Activated T-cell treated with anti-CD3 and anti-CD28 coated beads, Interleukin-2, amount 50 U/mL, for 72 hours (primary cell): ENCODE measurements around the gene TJP1. TPM values are rescaled to one million over a fixed set of nuclear protein-coding genes. Genes with fewer than 3 reads are reported as not detected.

Experiments used
- ATAC-seq, 2 donors: fragments of 150-1000 bp; cut with Tn5 transposase; replicated peaks in 1 of 2; 2 replicates each; pipeline ENCODE4 v1.10.0; 2021; ENCODE audit warnings: moderate library complexity in 2 of 2, mild to moderate bottlenecking in 1 of 2
- DNase-seq, 2 donors: peaks; one replicate each; pipeline ENCODE4 v3.0.0; 2021 to 2022; ENCODE audit warnings: mixed read lengths in 1 of 2
- H3K27ac Mint-ChIP-seq: one replicate; pipeline ENCODE4 v1.8.0; 2022; ENCODE audit warnings: mild to moderate bottlenecking, moderate library complexity, mixed read lengths
- H3K27me3 Mint-ChIP-seq: one replicate; pipeline ENCODE4 v1.8.0; 2022; ENCODE audit warnings: low read depth, mixed read lengths
- H3K36me3 Mint-ChIP-seq, 2 donors: one replicate each; pipeline ENCODE4 v1.8.0; 2022; ENCODE audit warnings: mixed read lengths in 2 of 2, mild to moderate bottlenecking in 1 of 2; ENCODE audit not compliant: insufficient read depth in 2 of 2
- H3K4me1 Mint-ChIP-seq: one replicate; pipeline ENCODE4 v1.8.0; 2022; ENCODE audit warnings: low read depth, mixed read lengths
- H3K4me3 Mint-ChIP-seq, 2 donors: one replicate each; pipeline ENCODE4 v1.8.0; 2022; ENCODE audit warnings: mild to moderate bottlenecking in 2 of 2, mixed read lengths in 2 of 2, moderate library complexity in 2 of 2
- H3K9me3 Mint-ChIP-seq, 2 donors: one replicate each; pipeline ENCODE4 v1.8.0; 2022; ENCODE audit warnings: mixed read lengths in 2 of 2
- total RNA-seq, 2 donors: library from RNA; stranded (reverse); gene quantifications; one replicate each; pipeline ENCODE4 v1.2.3, GENCODE V29; 2022

The TJP1 gene
- total RNA-seq, 2 donors from 2014 or later: 0.16 to 0.24 TPM

- H3K27me3 Mint-ChIP-seq: no peaks in the 10 kb centered on the region
- H3K4me1 Mint-ChIP-seq: no peaks in the 10 kb centered on the region
- ATAC-seq (no peak), DNase-seq (no peak)
- peaks cover 0 to 5% of the 10 kb centered on the region in 2 donors for H3K9me3 Mint-ChIP-seq
- no peaks in the 10 kb centered on the region for H3K36me3 Mint-ChIP-seq
- H3K4me3 Mint-ChIP-seq: no peak overlapping the region
- no peak overlapping the region for H3K27ac Mint-ChIP-seq
Measured at GRCh38 chr15:29652595-29652994, 169.7 kb downstream of the TJP1 start.

- ATAC-seq: no peak
- Mint-ChIP-seq H3K36me3 (no peaks in the 10 kb centered on the region), H3K27ac (no peak overlapping the region), H3K4me3 (no peak overlapping the region), H3K4me1 (no peaks in the 10 kb centered on the region), H3K9me3 (peaks cover 0 to 10% of the 10 kb centered on the region in 2 donors), H3K27me3 (no peaks in the 10 kb centered on the region)
- no peak for DNase-seq
Measured at GRCh38 chr15:29651476-29652233, 170.6 kb downstream of the TJP1 start.
